HG03280 (cell line): ENCODE measurements around the gene COL23A1.

ENCODE experiments used
- ATAC-seq: cut with Tn5 transposase; IDR thresholded peaks from one replicate; pipeline ENCODE4 v1.9.1; 2021; ENCODE audit warnings: mild to moderate bottlenecking, moderate library complexity; ENCODE audit not compliant: unreplicated experiment

Gene COL23A1

GRCh38 chr5:178590141-178590923, at the start of gene COL23A1:
Gene COL23A1, minus strand, starts transcription at chr5:178590393.
- no peak for ATAC-seq

- ATAC-seq, result no peak
Measured at GRCh38 chr5:178637356-178638074, 47.3 kb upstream of the COL23A1 start.

GRCh38 chr5:178632285-178632684, 42.1 kb upstream of the COL23A1 start:
- no peak for ATAC-seq

- ATAC-seq, result no peak
Measured at GRCh38 chr5:178630951-178631350, 40.8 kb upstream of the COL23A1 start.

GRCh38 chr5:178630475-178630930, 40.3 kb upstream of the COL23A1 start:
- ATAC-seq, result no peak

- ATAC-seq, result no peak
Measured at GRCh38 chr5:178627259-178627598, 37.0 kb upstream of the COL23A1 start.

- ATAC-seq, result peak; percentile 81
Measured at GRCh38 chr5:178626484-178627258, 36.5 kb upstream of the COL23A1 start, which contains the start of gene CLK4. Gene CLK4, minus strand, starts transcription at chr5:178627050. Its CDS starts 3,634 bp downstream, at chr5:178623416.

GRCh38 chr5:178625679-178626483, 35.7 kb upstream of the COL23A1 start:
- peak; percentile 25 for ATAC-seq

- ATAC-seq, result no peak
Measured at GRCh38 chr5:178624631-178625546, 34.7 kb upstream of the COL23A1 start.

GRCh38 chr5:178622679-178623247, 32.6 kb upstream of the COL23A1 start:
- no peak for ATAC-seq

- no peak for ATAC-seq
Measured at GRCh38 chr5:178619390-178619789, 29.2 kb upstream of the COL23A1 start.

- ATAC-seq, result no peak
Measured at GRCh38 chr5:178612299-178612698, 22.1 kb upstream of the COL23A1 start.

- no peak for ATAC-seq
Measured at GRCh38 chr5:178606269-178606668, 16.1 kb upstream of the COL23A1 start.

- ATAC-seq, result no peak
Measured at GRCh38 chr5:178605788-178606187, 15.6 kb upstream of the COL23A1 start.

- no peak for ATAC-seq
Measured at GRCh38 chr5:178602752-178603151, 12.6 kb upstream of the COL23A1 start.

- no peak for ATAC-seq
Measured at GRCh38 chr5:178595750-178596149, 5.6 kb upstream of the COL23A1 start.

- ATAC-seq, result no peak
Measured at GRCh38 chr5:178595150-178595549, 5.0 kb upstream of the COL23A1 start.

- ATAC-seq, result no peak
Measured at GRCh38 chr5:178590924-178591423, 781 bp upstream of the COL23A1 start.
